Smooth muscle cell (in vitro differentiated cells): Measurements from ENCODE around the gene FOXP1. TPM values are rescaled to one million over a fixed set of nuclear protein-coding genes. Genes with fewer than 3 reads are reported as not detected.

Source experiments
- DNase-seq: peaks from one replicate; lab custom pipeline; 2025; ENCODE audit not compliant: unreplicated experiment; lab: John Stamatoyannopoulos, UW
- H2AFZ ChIP-seq: fragments of 200-600 bp; sonication (generic); 2 replicates; pipeline ENCODE4 v1.6.0; 2016; ENCODE audit warnings: antibody characterized with exemption, low read depth, mild to moderate bottlenecking
- H3F3A ChIP-seq: fragments of 200-600 bp; sonication (generic); 2 replicates; pipeline ENCODE4 v1.6.0; 2017; ENCODE audit warnings: antibody characterized with exemption, low read depth
- H3K27ac ChIP-seq: fragments of 200-600 bp; sonication (generic); 2 replicates; pipeline ENCODE4 v1.5.1; 2016; ENCODE audit warnings: low read depth, mild to moderate bottlenecking
- H3K27me3 ChIP-seq: fragments of 200-600 bp; sonication (generic); 2 replicates; pipeline ENCODE4 v1.6.1; 2016; ENCODE audit warnings: low read depth, mild to moderate bottlenecking
- H3K36me3 ChIP-seq: fragments of 200-600 bp; sonication (generic); 2 replicates; pipeline ENCODE4 v1.5.1; 2016; ENCODE audit warnings: low read depth
- H3K4me1 ChIP-seq: fragments of 200-600 bp; sonication (generic); 2 replicates; pipeline ENCODE4 v1.5.1; 2016; ENCODE audit warnings: low read depth
- H3K4me2 ChIP-seq: fragments of 200-600 bp; sonication (generic); 2 replicates; pipeline ENCODE4 v1.6.0; 2016; ENCODE audit warnings: mild to moderate bottlenecking
- H3K4me3 ChIP-seq: fragments of 200-600 bp; sonication (generic); 2 replicates; pipeline ENCODE4 v1.5.1; 2016; ENCODE audit warnings: mild to moderate bottlenecking
- H3K79me2 ChIP-seq: fragments of 200-600 bp; sonication (generic); 2 replicates; pipeline ENCODE4 v1.6.0; 2016; ENCODE audit warnings: low read depth, mild to moderate bottlenecking
- H3K9ac ChIP-seq: fragments of 200-600 bp; sonication (generic); 2 replicates; pipeline ENCODE4 v1.6.0; 2016; ENCODE audit warnings: low read depth
- H3K9me3 ChIP-seq: fragments of 200-600 bp; sonication (generic); replicated peaks from 2 replicates; pipeline ENCODE4 v1.5.1; 2016; ENCODE audit warnings: low read depth
- H4K20me1 ChIP-seq: fragments of 200-600 bp; sonication (generic); 2 replicates; pipeline ENCODE4 v1.6.0; 2016; ENCODE audit warnings: low read depth
- WGBS: methylation state at CpG from one replicate; pipeline ENCODE4 v1.1.7; 2016; ENCODE audit warnings: low lambda C conversion rate; 5-methylcytosine and 5-hydroxymethylcytosine counted together
- polyA plus RNA-seq: library from polyadenylated mRNA; unstranded; fragments of >200 nt; fragmentation: Nextera tagmentation; extraction: Ambion mirVana; gene quantifications from 2 replicates; pipeline ENCODE4 v1.2.1, GENCODE V29; 2016
- total RNA-seq: library from RNA; depleted of rRNA; stranded (reverse); fragments of >200 nt; gene quantifications from 2 replicates; pipeline ENCODE4 v1.2.3, GENCODE V29; 2014
- TF ChIP-seq, protein P1 (sequence below): fragments of 200-600 bp; sonication (generic); IDR thresholded peaks from 2 replicates; pipeline ENCODE4 v1.5.1; 2017; ENCODE audit warnings: borderline replicate concordance, mild to moderate bottlenecking, antibody characterized with exemption; ENCODE audit not compliant: insufficient read depth, poor library complexity, severe bottlenecking

Gene FOXP1
- total and polyA plus RNA-seq, 2 experiments from 2014 or later = 40.9 to 68.0 TPM

DNA sequence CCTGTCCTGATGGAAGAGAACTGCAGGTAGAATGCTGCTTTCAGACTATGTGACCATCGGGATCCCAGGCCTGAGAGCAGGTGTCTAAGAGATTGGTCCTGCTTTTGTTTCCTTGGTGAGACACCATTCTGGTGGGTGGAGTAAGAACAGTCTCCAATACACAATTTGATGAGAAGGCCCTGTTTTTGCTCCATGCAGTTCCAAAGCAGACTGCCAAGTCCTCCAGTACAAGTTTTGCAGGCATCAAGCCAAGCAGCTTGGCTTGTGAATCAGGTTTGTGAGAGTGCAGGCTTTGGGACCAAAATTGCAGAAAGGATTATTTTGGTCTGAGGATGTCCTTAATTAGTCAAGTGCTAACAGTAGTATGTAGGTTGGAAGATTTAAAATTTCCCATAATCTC, 381.6 kb downstream of the FOXP1 start:
- TF ChIP-seq, protein P1, sequence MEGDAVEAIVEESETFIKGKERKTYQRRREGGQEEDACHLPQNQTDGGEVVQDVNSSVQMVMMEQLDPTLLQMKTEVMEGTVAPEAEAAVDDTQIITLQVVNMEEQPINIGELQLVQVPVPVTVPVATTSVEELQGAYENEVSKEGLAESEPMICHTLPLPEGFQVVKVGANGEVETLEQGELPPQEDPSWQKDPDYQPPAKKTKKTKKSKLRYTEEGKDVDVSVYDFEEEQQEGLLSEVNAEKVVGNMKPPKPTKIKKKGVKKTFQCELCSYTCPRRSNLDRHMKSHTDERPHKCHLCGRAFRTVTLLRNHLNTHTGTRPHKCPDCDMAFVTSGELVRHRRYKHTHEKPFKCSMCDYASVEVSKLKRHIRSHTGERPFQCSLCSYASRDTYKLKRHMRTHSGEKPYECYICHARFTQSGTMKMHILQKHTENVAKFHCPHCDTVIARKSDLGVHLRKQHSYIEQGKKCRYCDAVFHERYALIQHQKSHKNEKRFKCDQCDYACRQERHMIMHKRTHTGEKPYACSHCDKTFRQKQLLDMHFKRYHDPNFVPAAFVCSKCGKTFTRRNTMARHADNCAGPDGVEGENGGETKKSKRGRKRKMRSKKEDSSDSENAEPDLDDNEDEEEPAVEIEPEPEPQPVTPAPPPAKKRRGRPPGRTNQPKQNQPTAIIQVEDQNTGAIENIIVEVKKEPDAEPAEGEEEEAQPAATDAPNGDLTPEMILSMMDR = no peak
- DNase-seq = no peak
- Histone ChIP-seq H3K4me3 (no peak overlapping the region), H3K79me2 (peaks cover 12% of the 10 kb centered on the region), H4K20me1 (peaks cover 39% of the 10 kb centered on the region), H3K9ac (no peak overlapping the region), H3K4me1 (no peaks in the 10 kb centered on the region), H3K36me3 (no peaks in the 10 kb centered on the region), H3K4me2 (no peak overlapping the region), H3K9me3 (no peaks in the 10 kb centered on the region), H3K27ac (no peak overlapping the region), H3K27me3 (no peaks in the 10 kb centered on the region), H2AFZ (no peak overlapping the region), H3F3A (no peaks in the 10 kb centered on the region)
- 90% methylated on average over 1 of the region's 1 CpG for WGBS

DNA sequence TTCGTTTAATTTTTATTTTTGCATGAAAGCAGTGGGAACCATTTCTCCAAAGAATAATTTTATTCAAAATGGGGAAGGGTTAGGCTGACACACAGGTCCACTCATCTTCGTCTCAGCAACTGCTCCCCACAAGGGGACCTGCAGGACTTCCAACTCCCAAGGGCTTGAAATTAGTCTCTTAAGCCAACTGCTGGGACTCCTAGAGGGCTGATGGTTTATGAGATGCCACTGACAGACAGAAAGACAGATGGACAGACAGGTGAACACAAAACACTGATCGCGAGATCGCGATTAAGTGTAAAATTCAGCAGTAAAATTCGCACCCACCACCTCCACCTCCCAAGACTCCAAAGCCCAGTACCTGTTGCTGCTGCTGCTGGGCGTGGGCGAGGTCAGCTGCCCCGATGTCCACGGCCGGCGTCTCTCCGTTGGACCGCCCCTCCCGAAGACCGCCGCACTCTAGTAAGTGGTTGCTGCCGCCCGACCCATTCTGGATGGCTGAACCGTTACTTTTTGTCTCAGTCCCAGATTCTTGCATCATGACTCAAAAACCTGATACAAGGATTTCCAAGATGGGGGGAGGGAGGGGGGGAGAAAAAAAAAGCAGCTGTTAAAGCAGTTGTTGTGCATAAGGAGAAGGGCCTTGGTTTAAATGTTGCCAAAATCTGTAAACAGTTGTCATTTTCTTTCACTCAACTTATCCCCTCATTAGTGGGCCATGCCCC, 385.5 kb downstream of the FOXP1 start:
- H3K4me3 ChIP-seq = no peak overlapping the region
- H2AFZ ChIP-seq = no peak overlapping the region
- no peak overlapping the region for H3K9ac ChIP-seq
- peaks cover 13% of the 10 kb centered on the region for H3K4me1 ChIP-seq
- H3K79me2 ChIP-seq = no peaks in the 10 kb centered on the region
- 95% methylated on average over 21 of the region's 21 CpGs for WGBS
- TF ChIP-seq, protein P1 = no peak
- H3K36me3 ChIP-seq = no peaks in the 10 kb centered on the region
- DNase-seq = no peak
- no peaks in the 10 kb centered on the region for H3K9me3 ChIP-seq
- H3K27ac ChIP-seq = no peak overlapping the region
- no peak overlapping the region for H3K4me2 ChIP-seq
- H4K20me1 ChIP-seq = peaks cover 28% of the 10 kb centered on the region
- no peaks in the 10 kb centered on the region for H3K27me3 ChIP-seq
- no peaks in the 10 kb centered on the region for H3F3A ChIP-seq

DNA sequence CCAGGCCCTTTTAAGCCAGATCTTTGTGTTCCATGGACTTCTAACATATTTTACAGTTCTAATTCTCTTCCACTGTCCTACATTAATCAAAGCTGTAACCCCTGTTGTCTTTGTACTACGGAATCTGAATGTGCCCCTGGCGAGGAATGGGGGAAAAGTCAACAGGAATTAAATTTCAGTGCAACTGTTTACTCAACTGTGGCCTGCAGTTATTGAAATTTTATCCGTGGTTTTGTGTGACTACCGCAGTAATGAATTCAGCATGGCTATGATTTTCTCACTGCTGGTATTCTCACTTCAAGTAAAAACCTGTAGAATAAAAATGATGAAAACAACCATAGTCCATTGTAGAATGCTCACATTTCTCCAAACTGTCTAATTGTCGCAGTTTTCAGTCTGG, 388.0 kb downstream of the FOXP1 start:
- no peak overlapping the region for H3K4me3 ChIP-seq
- H2AFZ ChIP-seq = no peak overlapping the region
- TF ChIP-seq, protein P1 = no peak
- H3K79me2 ChIP-seq = no peaks in the 10 kb centered on the region
- 43% methylated on average over 5 of the region's 5 CpGs for WGBS
- no peak overlapping the region for H3K9ac ChIP-seq
- H3F3A ChIP-seq = no peaks in the 10 kb centered on the region
- H3K9me3 ChIP-seq = no peaks in the 10 kb centered on the region
- H4K20me1 ChIP-seq = peaks cover 5% of the 10 kb centered on the region
- peaks cover 13% of the 10 kb centered on the region for H3K4me1 ChIP-seq
- DNase-seq = no peak
- peak overlapping the region; percentile 52 for H3K27ac ChIP-seq
- no peaks in the 10 kb centered on the region for H3K36me3 ChIP-seq
- peak overlapping the region; percentile 63 for H3K4me2 ChIP-seq
- H3K27me3 ChIP-seq = no peaks in the 10 kb centered on the region

DNA sequence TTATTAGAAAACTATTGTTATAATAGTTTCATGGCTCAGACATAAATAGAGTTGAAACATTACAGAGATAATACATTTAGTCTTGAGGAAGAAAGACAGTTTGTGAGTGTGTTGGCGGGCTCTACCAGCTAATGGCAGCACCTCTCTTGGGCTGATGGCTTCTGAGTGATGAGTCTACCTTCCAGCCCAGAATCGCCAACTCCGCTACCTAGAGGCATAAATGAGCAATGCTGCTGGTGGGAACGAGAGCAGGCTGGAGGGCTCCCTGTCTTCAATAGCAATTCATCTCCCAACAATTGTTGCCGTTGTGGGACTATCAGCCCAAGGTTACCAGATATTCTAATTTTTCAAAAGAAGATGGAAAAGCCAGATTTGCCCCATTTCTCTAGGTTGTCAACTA, 388.7 kb downstream of the FOXP1 start:
- no peak overlapping the region for H3K4me3 ChIP-seq
- no peaks in the 10 kb centered on the region for H3K79me2 ChIP-seq
- TF ChIP-seq, protein P1 = no peak
- no peak overlapping the region for H3K9ac ChIP-seq
- H3K4me2 ChIP-seq = no peak overlapping the region
- H3K4me1 ChIP-seq = peaks cover 13% of the 10 kb centered on the region
- H3K27me3 ChIP-seq = no peaks in the 10 kb centered on the region
- H3F3A ChIP-seq = no peaks in the 10 kb centered on the region
- DNase-seq = no peak
- H3K36me3 ChIP-seq = no peaks in the 10 kb centered on the region
- no peaks in the 10 kb centered on the region for H3K9me3 ChIP-seq
- H4K20me1 ChIP-seq = no peaks in the 10 kb centered on the region
- H2AFZ ChIP-seq = no peak overlapping the region
- no peak overlapping the region for H3K27ac ChIP-seq
- 98% methylated on average over 5 of the region's 5 CpGs for WGBS
